HL-60/S4 (cell line): ENCODE data around the gene MYO7A.

Experiments used
- in situ Hi-C: fragments of 300-500 bp; cut with MboI; formaldehyde crosslinking; loops from 2 replicates; pipeline ENCODE4 v1.14.3; 2022; ENCODE audit warnings: low sequenced_read_pairs

The MYO7A gene

GRCh38 chr11:77180346-77180745 lies 52.3 kb downstream of the MYO7A start:
- in situ Hi-C loops, result no loop called here

GRCh38 chr11:77181226-77181625 lies 53.2 kb downstream of the MYO7A start:
- in situ Hi-C loops, result no loop called here

GRCh38 chr11:77181799-77182541 lies 53.9 kb downstream of the MYO7A start:
- in situ Hi-C loops, result no loop called here

GRCh38 chr11:77182542-77183430 lies 54.7 kb downstream of the MYO7A start:
- in situ Hi-C loops, result no loop called here

GRCh38 chr11:77183431-77183984 lies 55.5 kb downstream of the MYO7A start:
- in situ Hi-C loops, result no loop called here

- in situ Hi-C loops, result no loop called here
These were observed 56.3 kb downstream of the MYO7A start for GRCh38 chr11:77184136-77184860.

GRCh38 chr11:77186302-77186701 lies 58.3 kb downstream of the MYO7A start:
- in situ Hi-C loops, result loop anchor here (5.0 kb wide), 1 partner anchor 59 kb away; the partner anchor contains the start of gene MYO7A

- in situ Hi-C loops, result loop anchor here (5.0 kb wide), 1 partner anchor 60 kb away; the partner anchor contains the start of gene MYO7A
These were observed 59.2 kb downstream of the MYO7A start for GRCh38 chr11:77187111-77187750.

GRCh38 chr11:77187776-77188632 lies 60.0 kb downstream of the MYO7A start:
- in situ Hi-C loops, result loop anchor here (5.0 kb wide), 1 partner anchor 61 kb away; the partner anchor contains the start of gene MYO7A

- in situ Hi-C loops, result loop anchor here (5.0 kb wide), 1 partner anchor 62 kb away; the partner anchor contains the start of gene MYO7A
These were observed 60.8 kb downstream of the MYO7A start for GRCh38 chr11:77188633-77189491.

- in situ Hi-C loops, result loop anchor here (5.0 kb wide), 1 partner anchor 62 kb away; the partner anchor contains the start of gene MYO7A
These were observed 61.7 kb downstream of the MYO7A start for GRCh38 chr11:77189588-77190210.

GRCh38 chr11:77190331-77191075 lies 62.5 kb downstream of the MYO7A start:
- in situ Hi-C loops, result no loop called here

- in situ Hi-C loops, result no loop called here
These were observed 63.4 kb downstream of the MYO7A start for GRCh38 chr11:77191429-77191822.

- in situ Hi-C loops, result no loop called here
These were observed 63.9 kb downstream of the MYO7A start for GRCh38 chr11:77191823-77192495.

- in situ Hi-C loops, result no loop called here
These were observed 65.1 kb downstream of the MYO7A start for GRCh38 chr11:77193167-77193566.
